Endodermal cell (in vitro differentiated cells): ENCODE data around the gene ACAT2. TPM values are rescaled to one million over a fixed set of nuclear protein-coding genes. Genes with fewer than 3 reads are reported as not detected.

Experiments
- DNase-seq: peaks from one replicate; pipeline ENCODE4 v3.0.0-alpha.2; 2017
- H3K27ac ChIP-seq: 2 replicates; pipeline ENCODE4 v1.5.1; 2013; ENCODE audit warnings: mild to moderate bottlenecking, low read depth, low read length, moderate library complexity
- H3K27me3 ChIP-seq: 2 replicates; pipeline ENCODE4 v1.6.1; 2013; ENCODE audit warnings: mild to moderate bottlenecking, low read length, moderate library complexity; ENCODE audit not compliant: insufficient read depth, control insufficient read depth, poor library complexity, severe bottlenecking
- H3K36me3 ChIP-seq: 2 replicates; pipeline ENCODE4 v1.7.0; 2013; ENCODE audit warnings: mild to moderate bottlenecking, low read length, moderate library complexity; ENCODE audit not compliant: control insufficient read depth, insufficient read depth
- H3K4me1 ChIP-seq: one replicate; pipeline ENCODE4 v1.7.0; 2013; ENCODE audit warnings: low read length; ENCODE audit not compliant: control insufficient read depth, insufficient read depth
- H3K4me3 ChIP-seq: 2 replicates; pipeline ENCODE4 v1.5.1; 2013; ENCODE audit warnings: mild to moderate bottlenecking, low read length, moderate library complexity
- H3K9ac ChIP-seq: 2 replicates; pipeline ENCODE4 v1.6.1; 2013; ENCODE audit warnings: mild to moderate bottlenecking, low read length, moderate library complexity; ENCODE audit not compliant: poor library complexity, severe bottlenecking; ENCODE audit errors: extremely low read depth
- H3K9me3 ChIP-seq: 2 replicates; pipeline ENCODE4 v1.6.1; 2013; ENCODE audit warnings: mild to moderate bottlenecking, low read length, moderate library complexity; ENCODE audit not compliant: control insufficient read depth
- H3K27ac Mint-ChIP-seq: 2 replicates; pipeline ENCODE4 v1.8.0; 2020; ENCODE audit warnings: mixed read lengths
- H3K27me3 Mint-ChIP-seq: 2 replicates; pipeline ENCODE4 v1.8.0; 2021; ENCODE audit warnings: mild to moderate bottlenecking, mixed read lengths; ENCODE audit not compliant: insufficient read depth
- H3K36me3 Mint-ChIP-seq: 2 replicates; pipeline ENCODE4 v1.8.0; 2020; ENCODE audit warnings: low read depth, mixed read lengths
- H3K4me1 Mint-ChIP-seq: 2 replicates; pipeline ENCODE4 v1.8.0; 2020; ENCODE audit warnings: mixed read lengths
- H3K4me3 Mint-ChIP-seq: 2 replicates; pipeline ENCODE4 v1.8.0; 2020; ENCODE audit warnings: mild to moderate bottlenecking, moderate library complexity, mixed read lengths
- H3K9me3 Mint-ChIP-seq: 2 replicates; pipeline ENCODE4 v1.8.0; 2020; ENCODE audit warnings: mild to moderate bottlenecking, mixed read lengths
- CTCF ChIP-seq: fragments of 200-600 bp; sonication (generic); conservative IDR thresholded peaks from 2 replicates; pipeline ENCODE4 v1.5.0; 2021; ENCODE audit warnings: antibody characterized with exemption, mild to moderate bottlenecking
- WGBS, 2 experiments: methylation state at CpG; one replicate each; pipeline versions ENCODE4 v1.1.5 to v1.1.7; 2013; ENCODE audit warnings: missing lambda C conversion rate in 2 of 2, mixed read lengths in 1 of 2; ENCODE audit not compliant: insufficient coverage in 1 of 2, insufficient read length in 1 of 2; 5-methylcytosine and 5-hydroxymethylcytosine counted together
- total RNA-seq, 2 donors: library from RNA; stranded (reverse); fragmentation: NEBNext Ultra II Directional in 1 of 2; extraction: Animal tissue kit (Norgen Biotek cat#: 25700) in 1 of 2; gene quantifications; 2 replicates in 1 of 2; 3 replicates in 1 of 2; pipeline ENCODE4 v1.2.1, GENCODE V29; 2021

ACAT2 gene
- total RNA-seq, 2 donors from 2014 or later = 108 to 147 TPM

- no peaks in the 10 kb centered on the region for H3K36me3 ChIP-seq
- H3K27me3 ChIP-seq = peaks cover 6% of the 10 kb centered on the region
- H3K9me3 ChIP-seq = no peaks in the 10 kb centered on the region
- no peak overlapping the region for H3K27ac ChIP-seq
- peaks cover 10% of the 10 kb centered on the region for H3K4me1 ChIP-seq
- DNase-seq = no peak
- WGBS, 2 experiments = 84 to 88% methylated on average over 4 of the region's 5 CpGs
- no peak for TF ChIP-seq CTCF
- Mint-ChIP-seq H3K4me1 (peaks cover 35% of the 10 kb centered on the region), H3K27ac (peak overlapping the region; percentile 63), H3K36me3 (no peaks in the 10 kb centered on the region), H3K9me3 (no peaks in the 10 kb centered on the region), H3K4me3 (no peak overlapping the region), H3K27me3 (peaks cover 4% of the 10 kb centered on the region)
- no peak overlapping the region for H3K4me3 ChIP-seq
- no peak overlapping the region for H3K9ac ChIP-seq
Measured at GRCh38 chr6:159807150-159807858, 45.5 kb downstream of the ACAT2 start.

- Mint-ChIP-seq H3K27me3 (peaks cover 4% of the 10 kb centered on the region), H3K9me3 (no peaks in the 10 kb centered on the region), H3K4me1 (peaks cover 35% of the 10 kb centered on the region), H3K27ac (peak overlapping the region; percentile 42), H3K36me3 (no peaks in the 10 kb centered on the region), H3K4me3 (no peak overlapping the region)
- Histone ChIP-seq H3K9me3 (no peaks in the 10 kb centered on the region), H3K4me1 (peaks cover 10% of the 10 kb centered on the region), H3K27me3 (peaks cover 2% of the 10 kb centered on the region), H3K36me3 (no peaks in the 10 kb centered on the region), H3K9ac (no peak overlapping the region), H3K4me3 (no peak overlapping the region), H3K27ac (no peak overlapping the region)
- 89 to 93% methylated on average over 6 of the region's 6 CpGs for WGBS, 2 experiments
- TF ChIP-seq CTCF = no peak
- no peak for DNase-seq
Measured at GRCh38 chr6:159808647-159809046, 46.8 kb downstream of the ACAT2 start.

GRCh38 chr6:159809149-159809548 lies 47.3 kb downstream of the ACAT2 start:
- DNase-seq = no peak

More at GRCh38 chr6:159809149-159809548, 47.3 kb downstream of the ACAT2 start:
- Histone ChIP-seq H3K4me1 (peaks cover 10% of the 10 kb centered on the region), H3K4me3 (no peak overlapping the region), H3K36me3 (no peaks in the 10 kb centered on the region), H3K27ac (no peak overlapping the region), H3K27me3 (no peaks in the 10 kb centered on the region), H3K9ac (no peak overlapping the region), H3K9me3 (no peaks in the 10 kb centered on the region)
- Mint-ChIP-seq H3K27me3 (peaks cover 3% of the 10 kb centered on the region), H3K9me3 (no peaks in the 10 kb centered on the region), H3K4me3 (no peak overlapping the region), H3K4me1 (peaks cover 35% of the 10 kb centered on the region), H3K27ac (no peak overlapping the region), H3K36me3 (no peaks in the 10 kb centered on the region)
- no peak for TF ChIP-seq CTCF
- WGBS, 2 experiments = 71 to 93% methylated on average over 1 to 4 of the region's 4 CpGs
